BJ (cell line): Measurements from ENCODE around the gene TRPC4AP. TPM values are rescaled to one million over a fixed set of nuclear protein-coding genes. Genes with fewer than 3 reads are reported as not detected.

Experiments used
- CTCF ChIA-PET: fragments of 350-600 bp; formaldehyde crosslinking; extraction: SDS; loops from one replicate; lab custom pipeline; 2021; ENCODE audit warnings: antibody characterized with exemption, inconsistent platforms; lab: Yijun Ruan, JAX
- POLR2A ChIA-PET: fragments of 300-600 bp; sonication (Branson Sonifier 250); formaldehyde crosslinking; extraction: SDS; loops from one replicate; lab custom pipeline; 2021; ENCODE audit warnings: antibody characterized with exemption; lab: Charles Lee
- DNase-seq: peaks from one replicate; pipeline ENCODE4 v3.0.0-alpha.2; 2011; ENCODE audit warnings: low read depth
- H3K27me3 ChIP-seq: 2 replicates; pipeline ENCODE4 v1.6.0; 2011; ENCODE audit warnings: low read length; ENCODE audit not compliant: control insufficient read depth, insufficient read depth
- H3K36me3 ChIP-seq: 2 replicates; pipeline ENCODE4 v1.5.1; 2011; ENCODE audit warnings: low read length; ENCODE audit not compliant: control insufficient read depth, insufficient read depth
- H3K4me3 ChIP-seq: 2 replicates; pipeline ENCODE4 v1.5.1; 2011; ENCODE audit warnings: low read depth, mild to moderate bottlenecking, control low read depth, low read length
- CTCF ChIP-seq: IDR thresholded peaks from 2 replicates; pipeline ENCODE4 v1.5.1; 2011; ENCODE audit warnings: low read depth, mild to moderate bottlenecking, control low read depth, inconsistent platforms, low read length, moderate library complexity; ENCODE audit not compliant: insufficient read depth
- polyA plus RNA-seq: library from polyadenylated mRNA; depleted of rRNA; stranded (reverse); fragments of >200 nt; gene quantifications from 2 replicates; pipeline ENCODE4 v1.2.3, GENCODE V29; 2011

TRPC4AP gene
- polyA plus RNA-seq, 1 experiment: 111 TPM

- POLR2A ChIA-PET: no interaction called here
These were observed 62.5 kb downstream of the TRPC4AP start for GRCh38 chr20:35030136-35030535.

GRCh38 chr20:35027301-35027700, 65.3 kb downstream of the TRPC4AP start:
- no peaks in the 10 kb centered on the region for H3K27me3 ChIP-seq
- ChIA-PET CTCF (interaction anchor here (0.6 kb wide), 1 partner anchor 17 kb away, joined by 3 read pairs; no protein-coding TSS in a partner anchor), POLR2A (no interaction called here)
- no peak for DNase-seq
- no peak overlapping the region for H3K4me3 ChIP-seq
- TF ChIP-seq CTCF: no peak
- H3K36me3 ChIP-seq: no peaks in the 10 kb centered on the region

More at GRCh38 chr20:35030136-35030535, 62.5 kb downstream of the TRPC4AP start:
- no peak for DNase-seq
- no peak for TF ChIP-seq CTCF
- Histone ChIP-seq H3K36me3 (peaks cover 10% of the 10 kb centered on the region), H3K27me3 (no peaks in the 10 kb centered on the region), H3K4me3 (no peak overlapping the region)
- CTCF ChIA-PET: no interaction called here

GRCh38 chr20:35025116-35025515, 67.5 kb downstream of the TRPC4AP start:
- peaks cover 10% of the 10 kb centered on the region for H3K36me3 ChIP-seq
- no peak for TF ChIP-seq CTCF
- no peak for DNase-seq
- no peak overlapping the region for H3K4me3 ChIP-seq
- CTCF ChIA-PET: interaction anchor here (0.6 kb wide), 1 partner anchor 9 kb away, joined by 3 read pairs; no protein-coding TSS in a partner anchor
- no peaks in the 10 kb centered on the region for H3K27me3 ChIP-seq
- POLR2A ChIA-PET: no interaction called here

GRCh38 chr20:35023624-35024023, 69.0 kb downstream of the TRPC4AP start:
- no peak for TF ChIP-seq CTCF
- ChIA-PET POLR2A (no interaction called here), CTCF (interaction anchor here (0.6 kb wide), 1 partner anchor 129 kb away, joined by 4 read pairs; no protein-coding TSS in a partner anchor)
- peaks cover 12% of the 10 kb centered on the region for H3K36me3 ChIP-seq
- DNase-seq: no peak
- H3K4me3 ChIP-seq: no peak overlapping the region
- no peaks in the 10 kb centered on the region for H3K27me3 ChIP-seq

GRCh38 chr20:35021831-35022230, 70.8 kb downstream of the TRPC4AP start:
- H3K27me3 ChIP-seq: no peaks in the 10 kb centered on the region
- no peak for DNase-seq
- ChIA-PET POLR2A (no interaction called here), CTCF (no interaction called here)
- H3K4me3 ChIP-seq: no peak overlapping the region
- no peak for TF ChIP-seq CTCF
- peaks cover 13% of the 10 kb centered on the region for H3K36me3 ChIP-seq
